Astrocyte (in vitro differentiated cells and primary cell): ENCODE measurements around the gene CSPG4. TPM values are rescaled to one million over a fixed set of nuclear protein-coding genes. Genes with fewer than 3 reads are reported as not detected.

ENCODE experiments used
- DNase-seq: peaks from one replicate; pipeline ENCODE4 v3.0.0-alpha.2; 2010; ENCODE audit warnings: low read depth
- FAIRE-seq: peaks from 2 replicates; lab custom pipeline; 2011; peaks lifted over from hg19 to GRCh38; lab: Jason Lieb, UNC
- H2AFZ ChIP-seq: 2 replicates; pipeline ENCODE4 v1.6.0; 2012; ENCODE audit warnings: low read depth, low read length, inconsistent platforms
- H3K27ac ChIP-seq: 2 replicates; pipeline ENCODE4 v1.5.1; 2011; ENCODE audit warnings: low read depth, low read length, inconsistent platforms
- H3K27me3 ChIP-seq: 2 replicates; pipeline ENCODE4 v1.6.0; 2011; ENCODE audit warnings: low read length, inconsistent platforms; ENCODE audit not compliant: insufficient read depth
- H3K36me3 ChIP-seq: 2 replicates; pipeline ENCODE4 v1.5.1; 2011; ENCODE audit warnings: low read length, inconsistent platforms; ENCODE audit not compliant: insufficient read depth
- H3K4me1 ChIP-seq: 2 replicates; pipeline ENCODE4 v1.5.1; 2011; ENCODE audit warnings: low read length, inconsistent platforms; ENCODE audit not compliant: insufficient read depth
- H3K4me2 ChIP-seq: 2 replicates; pipeline ENCODE4 v1.6.0; 2012; ENCODE audit warnings: low read length, inconsistent platforms
- H3K4me3 ChIP-seq: 2 replicates; pipeline ENCODE4 v1.5.1; 2011; ENCODE audit warnings: low read depth, mild to moderate bottlenecking, low read length, inconsistent platforms; ENCODE audit not compliant: insufficient read depth
- H3K79me2 ChIP-seq: 2 replicates; pipeline ENCODE4 v1.6.0; 2012; ENCODE audit warnings: mild to moderate bottlenecking, low read length, inconsistent platforms; ENCODE audit not compliant: insufficient read depth
- H3K9ac ChIP-seq: 2 replicates; pipeline ENCODE4 v1.6.0; 2012; ENCODE audit warnings: mild to moderate bottlenecking, low read length, inconsistent platforms
- H3K9me3 ChIP-seq: 2 replicates; pipeline ENCODE4 v1.5.1; 2012; ENCODE audit warnings: low read depth, mild to moderate bottlenecking, low read length, inconsistent platforms; ENCODE audit not compliant: insufficient read depth
- H4K20me1 ChIP-seq: 2 replicates; pipeline ENCODE4 v1.6.0; 2012; ENCODE audit warnings: low read length, inconsistent platforms; ENCODE audit not compliant: insufficient read depth
- H3K27ac Mint-ChIP-seq: one replicate; pipeline ENCODE4 v1.8.0; 2021; ENCODE audit warnings: mild to moderate bottlenecking, mixed read lengths; ENCODE audit not compliant: unreplicated experiment
- H3K27me3 Mint-ChIP-seq: one replicate; pipeline ENCODE4 v1.8.0; 2021; ENCODE audit warnings: low read depth, mixed read lengths; ENCODE audit not compliant: unreplicated experiment
- H3K36me3 Mint-ChIP-seq: one replicate; pipeline ENCODE4 v1.8.0; 2021; ENCODE audit warnings: low read depth, mixed read lengths; ENCODE audit not compliant: unreplicated experiment
- H3K4me1 Mint-ChIP-seq: one replicate; pipeline ENCODE4 v1.8.0; 2021; ENCODE audit warnings: low read depth, mixed read lengths; ENCODE audit not compliant: unreplicated experiment
- H3K4me3 Mint-ChIP-seq: one replicate; pipeline ENCODE4 v1.8.0; 2021; ENCODE audit warnings: mild to moderate bottlenecking, moderate library complexity, mixed read lengths; ENCODE audit not compliant: unreplicated experiment
- H3K9me3 Mint-ChIP-seq: one replicate; pipeline ENCODE4 v1.8.0; 2021; ENCODE audit warnings: mild to moderate bottlenecking, mixed read lengths; ENCODE audit not compliant: unreplicated experiment
- EZH2 ChIP-seq: IDR thresholded peaks from 2 replicates; pipeline ENCODE4 v1.6.1; 2012; ENCODE audit warnings: mild to moderate bottlenecking, low read length, inconsistent platforms; ENCODE audit not compliant: insufficient read depth
- total RNA-seq: library from RNA; stranded (reverse); gene quantifications from 2 replicates; pipeline ENCODE4 v1.2.1, GENCODE V29; 2021
- TF ChIP-seq, protein P1 (sequence below): IDR thresholded peaks from 2 replicates; pipeline ENCODE4 v1.5.1; 2011; ENCODE audit warnings: low read depth, mild to moderate bottlenecking, inconsistent platforms, low read length, moderate library complexity; ENCODE audit not compliant: insufficient read depth

The CSPG4 gene
- total RNA-seq, 1 donor from 2014 or later: 26.9 TPM

DNA sequence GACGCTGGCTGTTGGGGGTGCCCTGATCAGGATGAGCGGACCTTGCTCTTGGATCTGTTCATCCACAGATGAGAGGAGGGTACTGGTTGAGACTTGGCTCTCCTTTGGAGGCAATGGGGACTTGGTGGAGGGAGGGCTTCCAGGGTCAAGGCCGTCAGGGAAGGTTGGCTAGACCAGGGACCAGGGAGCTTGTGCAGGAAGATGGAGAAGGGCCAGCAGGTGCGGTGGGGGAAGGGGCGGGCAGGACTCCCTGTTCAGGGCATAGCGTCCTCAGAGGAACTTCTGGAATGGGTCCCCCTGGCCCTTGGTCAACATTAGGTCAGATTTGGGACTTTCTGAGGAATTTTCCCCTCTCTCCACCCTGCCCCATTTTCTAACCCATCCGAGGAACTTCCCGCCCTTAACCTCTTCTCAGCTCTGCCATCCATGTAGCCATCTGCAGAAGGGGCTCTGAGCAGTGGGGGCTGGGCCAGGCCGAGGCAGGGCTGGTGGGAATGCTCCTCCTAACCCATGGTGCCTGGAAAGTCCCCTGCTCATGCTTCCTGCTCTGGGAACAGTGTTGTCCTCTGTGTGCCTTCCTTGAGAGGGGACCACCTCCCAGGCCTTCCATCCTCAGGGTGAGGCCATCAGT lies 53.4 kb downstream of the CSPG4 start:
- Histone ChIP-seq H3K27ac (no peak overlapping the region), H3K4me3 (no peak overlapping the region)
- no peak for DNase-seq

DNA sequence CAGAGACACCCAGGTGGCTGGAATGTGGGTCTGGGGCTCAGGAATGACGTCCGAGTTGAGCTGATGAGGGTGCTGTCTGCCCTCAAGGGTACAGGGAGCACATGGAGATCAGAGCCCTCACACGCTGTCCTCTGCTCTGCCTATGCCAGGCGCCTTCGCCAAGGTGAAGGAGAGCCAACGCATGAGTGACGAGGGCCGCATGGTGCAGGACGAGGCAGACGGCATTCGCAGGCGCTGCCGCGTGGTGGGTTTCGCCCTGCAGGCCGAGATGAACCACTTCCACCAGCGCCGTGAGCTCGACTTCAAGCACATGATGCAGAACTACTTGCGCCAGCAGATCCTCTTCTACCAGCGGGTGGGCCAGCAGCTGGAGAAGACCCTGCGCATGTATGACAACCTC lies 55.8 kb downstream of the CSPG4 start:
- H4K20me1 ChIP-seq: peaks cover 68% of the 10 kb centered on the region
- H3K27me3 ChIP-seq: no peaks in the 10 kb centered on the region
- DNase-seq (no peak), FAIRE-seq (no peak)
- H3K27me3 Mint-ChIP-seq: no peaks in the 10 kb centered on the region
- H3K4me1 ChIP-seq: peaks cover 29% of the 10 kb centered on the region
- H3K9me3 ChIP-seq: no peaks in the 10 kb centered on the region
- no peak for TF ChIP-seq EZH2
- TF ChIP-seq, protein P1, sequence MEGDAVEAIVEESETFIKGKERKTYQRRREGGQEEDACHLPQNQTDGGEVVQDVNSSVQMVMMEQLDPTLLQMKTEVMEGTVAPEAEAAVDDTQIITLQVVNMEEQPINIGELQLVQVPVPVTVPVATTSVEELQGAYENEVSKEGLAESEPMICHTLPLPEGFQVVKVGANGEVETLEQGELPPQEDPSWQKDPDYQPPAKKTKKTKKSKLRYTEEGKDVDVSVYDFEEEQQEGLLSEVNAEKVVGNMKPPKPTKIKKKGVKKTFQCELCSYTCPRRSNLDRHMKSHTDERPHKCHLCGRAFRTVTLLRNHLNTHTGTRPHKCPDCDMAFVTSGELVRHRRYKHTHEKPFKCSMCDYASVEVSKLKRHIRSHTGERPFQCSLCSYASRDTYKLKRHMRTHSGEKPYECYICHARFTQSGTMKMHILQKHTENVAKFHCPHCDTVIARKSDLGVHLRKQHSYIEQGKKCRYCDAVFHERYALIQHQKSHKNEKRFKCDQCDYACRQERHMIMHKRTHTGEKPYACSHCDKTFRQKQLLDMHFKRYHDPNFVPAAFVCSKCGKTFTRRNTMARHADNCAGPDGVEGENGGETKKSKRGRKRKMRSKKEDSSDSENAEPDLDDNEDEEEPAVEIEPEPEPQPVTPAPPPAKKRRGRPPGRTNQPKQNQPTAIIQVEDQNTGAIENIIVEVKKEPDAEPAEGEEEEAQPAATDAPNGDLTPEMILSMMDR: no peak
- H3K4me1 Mint-ChIP-seq: peaks cover 35% of the 10 kb centered on the region
- H3K36me3 ChIP-seq: peaks cover 4% of the 10 kb centered on the region
- peaks cover 70% of the 10 kb centered on the region for H3K79me2 ChIP-seq
- no peak overlapping the region for H3K27ac Mint-ChIP-seq
- no peak overlapping the region for H3K4me3 Mint-ChIP-seq
- H3K27ac ChIP-seq: no peak overlapping the region
- no peak overlapping the region for H3K9ac ChIP-seq
- H2AFZ ChIP-seq: no peak overlapping the region
- no peak overlapping the region for H3K4me3 ChIP-seq
- no peak overlapping the region for H3K4me2 ChIP-seq
- peaks cover 21% of the 10 kb centered on the region for H3K36me3 Mint-ChIP-seq
- no peaks in the 10 kb centered on the region for H3K9me3 Mint-ChIP-seq

More for the DNA sequence above, 53.4 kb downstream of the CSPG4 start:
- peaks cover 20% of the 10 kb centered on the region for H3K4me1 ChIP-seq
- H2AFZ ChIP-seq: no peak overlapping the region
- H3K4me1 Mint-ChIP-seq: peaks cover 22% of the 10 kb centered on the region
- H3K36me3 ChIP-seq: peaks cover 4% of the 10 kb centered on the region
- no peaks in the 10 kb centered on the region for H3K27me3 ChIP-seq
- H3K79me2 ChIP-seq: peaks cover 50% of the 10 kb centered on the region
- TF ChIP-seq, protein P1: no peak
- no peak for TF ChIP-seq EZH2
- no peak overlapping the region for H3K4me2 ChIP-seq
- no peaks in the 10 kb centered on the region for H3K9me3 ChIP-seq
- H3K27ac Mint-ChIP-seq: no peak overlapping the region
- H3K36me3 Mint-ChIP-seq: peaks cover 19% of the 10 kb centered on the region
- H3K27me3 Mint-ChIP-seq: no peaks in the 10 kb centered on the region
- no peaks in the 10 kb centered on the region for H3K9me3 Mint-ChIP-seq
- no peak for FAIRE-seq
- no peak overlapping the region for H3K9ac ChIP-seq
- peaks cover 45% of the 10 kb centered on the region for H4K20me1 ChIP-seq
- no peak overlapping the region for H3K4me3 Mint-ChIP-seq

DNA sequence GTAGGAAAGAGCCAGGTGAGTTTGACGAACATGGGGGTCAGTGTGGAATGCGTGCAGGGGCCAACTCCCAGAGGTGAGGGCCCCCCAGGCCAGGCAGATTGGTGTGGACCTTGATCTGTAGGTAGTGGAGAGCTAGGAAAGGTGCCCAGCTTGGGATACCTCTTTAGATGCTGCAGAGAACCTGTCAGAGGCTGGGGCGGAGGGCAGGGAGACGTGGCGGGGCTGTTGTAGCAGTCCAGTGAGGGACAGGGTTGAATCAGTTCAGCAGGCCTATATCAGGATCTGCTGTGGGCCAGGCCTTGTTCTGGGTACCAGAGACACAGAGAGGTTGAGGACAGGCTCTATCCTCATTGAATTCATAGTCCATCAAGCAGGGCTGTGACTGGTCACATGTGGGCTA lies 56.3 kb downstream of the CSPG4 start:
- peaks cover 73% of the 10 kb centered on the region for H4K20me1 ChIP-seq

More for the DNA sequence above, 56.3 kb downstream of the CSPG4 start:
- TF ChIP-seq EZH2: no peak
- TF ChIP-seq, protein P1: no peak
- Histone ChIP-seq H3K27ac (no peak overlapping the region), H3K79me2 (peaks cover 74% of the 10 kb centered on the region), H3K27me3 (no peaks in the 10 kb centered on the region), H3K9me3 (no peaks in the 10 kb centered on the region), H3K9ac (no peak overlapping the region), H3K36me3 (peaks cover 4% of the 10 kb centered on the region), H2AFZ (no peak overlapping the region), H3K4me3 (no peak overlapping the region), H3K4me1 (peaks cover 29% of the 10 kb centered on the region), H3K4me2 (no peak overlapping the region)
- DNase-seq (no peak), FAIRE-seq (no peak)
- H3K9me3 Mint-ChIP-seq: no peaks in the 10 kb centered on the region
- H3K27ac Mint-ChIP-seq: no peak overlapping the region
- H3K36me3 Mint-ChIP-seq: peaks cover 19% of the 10 kb centered on the region
- peaks cover 34% of the 10 kb centered on the region for H3K4me1 Mint-ChIP-seq
- no peaks in the 10 kb centered on the region for H3K27me3 Mint-ChIP-seq
- peak overlapping the region; percentile 35 for H3K4me3 Mint-ChIP-seq
